ENCODE results near the gene DUSP11. TPM values are rescaled to one million over a fixed set of nuclear protein-coding genes. Genes with fewer than 3 reads are reported as not detected.

The DUSP11 gene
- polyA plus RNA-seq, result 35.2 and 36.0 TPM in 2 replicates
- polyA minus RNA-seq, result 49.4 and 55.8 TPM in 2 replicates

DNA sequence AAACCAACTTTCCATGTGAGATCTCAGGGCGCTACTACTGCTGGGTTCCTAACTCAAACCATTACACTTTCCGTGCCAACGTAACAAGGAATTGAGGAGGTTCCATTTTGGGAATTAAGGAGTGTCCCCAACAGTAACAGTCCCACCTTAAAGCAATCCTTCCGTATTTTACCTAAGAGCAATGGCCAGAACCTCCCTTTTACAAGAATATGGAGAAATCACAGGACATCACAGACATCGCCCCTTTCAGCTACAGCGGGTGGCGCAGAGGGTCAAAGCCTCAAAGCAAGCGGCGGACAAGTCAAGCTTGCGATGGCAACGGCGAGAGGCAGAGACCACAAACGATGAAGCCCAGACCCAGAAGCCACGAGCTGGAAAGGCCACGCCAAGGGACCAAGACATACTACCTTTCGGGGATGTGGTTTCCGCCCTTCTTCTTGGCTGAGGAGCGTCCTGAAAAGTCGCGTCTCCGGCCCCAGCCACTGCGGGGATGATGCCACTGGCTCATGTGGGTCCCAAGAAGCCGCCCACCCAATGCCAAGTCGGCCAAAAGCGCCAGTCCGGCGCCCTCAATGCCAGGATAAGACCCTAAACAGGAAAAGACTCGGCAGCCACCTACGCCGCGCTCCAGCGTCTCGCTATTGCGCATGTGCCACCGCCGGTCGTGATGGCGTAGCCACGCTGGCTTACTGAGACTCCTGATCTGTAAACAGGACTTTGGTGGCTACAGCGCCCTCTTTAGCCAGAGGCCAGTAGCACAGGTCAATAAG is at the start of gene DUSP11:
Gene DUSP11, minus strand, starts transcription at position 637 of the 770 bp plus-strand sequence. Its CDS starts 129 bp downstream, at position 508.
- H3K4me2 ChIP-seq (ENCODE audit: low read length), result peak within 1 kb of the TSS; percentile 63
- peak within 1 kb of the TSS; percentile 77 for H3K27ac ChIP-seq (ENCODE audit: low read length)
- H3K36me3 ChIP-seq (ENCODE audit: insufficient read depth, low read length), result no peaks in the 10 kb centered on the region
- H3K27me3 ChIP-seq (ENCODE audit: insufficient read depth, low read depth, low read length), result no peaks in the 10 kb centered on the region
- peak within 1 kb of the TSS; percentile 96 for H2AFZ ChIP-seq (ENCODE audit: low read depth, low read length)
- H3K9me3 ChIP-seq (ENCODE audit: low read length), result no peaks in the 10 kb centered on the region
- no peaks in the 10 kb centered on the region for H4K20me1 ChIP-seq (ENCODE audit: insufficient read depth)
- H3K9ac ChIP-seq (ENCODE audit: low read length), result peak within 1 kb of the TSS; percentile 86
- no peaks in the 10 kb centered on the region for H3F3A ChIP-seq (ENCODE audit: insufficient read depth, low read length, poor library complexity, severe bottlenecking)
- TF ChIP-seq EZH2 (IDR thresholded peaks at IDR 0.05; ENCODE audit: borderline replicate concordance, insufficient read depth, low read length, poor library complexity, severe bottlenecking), result no peak
- TF ChIP-seq, protein P1, sequence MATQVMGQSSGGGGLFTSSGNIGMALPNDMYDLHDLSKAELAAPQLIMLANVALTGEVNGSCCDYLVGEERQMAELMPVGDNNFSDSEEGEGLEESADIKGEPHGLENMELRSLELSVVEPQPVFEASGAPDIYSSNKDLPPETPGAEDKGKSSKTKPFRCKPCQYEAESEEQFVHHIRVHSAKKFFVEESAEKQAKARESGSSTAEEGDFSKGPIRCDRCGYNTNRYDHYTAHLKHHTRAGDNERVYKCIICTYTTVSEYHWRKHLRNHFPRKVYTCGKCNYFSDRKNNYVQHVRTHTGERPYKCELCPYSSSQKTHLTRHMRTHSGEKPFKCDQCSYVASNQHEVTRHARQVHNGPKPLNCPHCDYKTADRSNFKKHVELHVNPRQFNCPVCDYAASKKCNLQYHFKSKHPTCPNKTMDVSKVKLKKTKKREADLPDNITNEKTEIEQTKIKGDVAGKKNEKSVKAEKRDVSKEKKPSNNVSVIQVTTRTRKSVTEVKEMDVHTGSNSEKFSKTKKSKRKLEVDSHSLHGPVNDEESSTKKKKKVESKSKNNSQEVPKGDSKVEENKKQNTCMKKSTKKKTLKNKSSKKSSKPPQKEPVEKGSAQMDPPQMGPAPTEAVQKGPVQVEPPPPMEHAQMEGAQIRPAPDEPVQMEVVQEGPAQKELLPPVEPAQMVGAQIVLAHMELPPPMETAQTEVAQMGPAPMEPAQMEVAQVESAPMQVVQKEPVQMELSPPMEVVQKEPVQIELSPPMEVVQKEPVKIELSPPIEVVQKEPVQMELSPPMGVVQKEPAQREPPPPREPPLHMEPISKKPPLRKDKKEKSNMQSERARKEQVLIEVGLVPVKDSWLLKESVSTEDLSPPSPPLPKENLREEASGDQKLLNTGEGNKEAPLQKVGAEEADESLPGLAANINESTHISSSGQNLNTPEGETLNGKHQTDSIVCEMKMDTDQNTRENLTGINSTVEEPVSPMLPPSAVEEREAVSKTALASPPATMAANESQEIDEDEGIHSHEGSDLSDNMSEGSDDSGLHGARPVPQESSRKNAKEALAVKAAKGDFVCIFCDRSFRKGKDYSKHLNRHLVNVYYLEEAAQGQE (IDR thresholded peaks at IDR 0.05; ENCODE audit: borderline replicate concordance), result peak; percentile 2
- peak; percentile 85 for TF ChIP-seq POLR2AphosphoS5 (IDR thresholded peaks at IDR 0.05)
- peak; percentile 53 for TF ChIP-seq SMC3 (conservative IDR thresholded peaks at IDR 0.05; ENCODE audit: poor library complexity)
- TF ChIP-seq EP300 (conservative IDR thresholded peaks at IDR 0.05; ENCODE audit: poor library complexity, severe bottlenecking), result no peak
- TF ChIP-seq, protein P2, sequence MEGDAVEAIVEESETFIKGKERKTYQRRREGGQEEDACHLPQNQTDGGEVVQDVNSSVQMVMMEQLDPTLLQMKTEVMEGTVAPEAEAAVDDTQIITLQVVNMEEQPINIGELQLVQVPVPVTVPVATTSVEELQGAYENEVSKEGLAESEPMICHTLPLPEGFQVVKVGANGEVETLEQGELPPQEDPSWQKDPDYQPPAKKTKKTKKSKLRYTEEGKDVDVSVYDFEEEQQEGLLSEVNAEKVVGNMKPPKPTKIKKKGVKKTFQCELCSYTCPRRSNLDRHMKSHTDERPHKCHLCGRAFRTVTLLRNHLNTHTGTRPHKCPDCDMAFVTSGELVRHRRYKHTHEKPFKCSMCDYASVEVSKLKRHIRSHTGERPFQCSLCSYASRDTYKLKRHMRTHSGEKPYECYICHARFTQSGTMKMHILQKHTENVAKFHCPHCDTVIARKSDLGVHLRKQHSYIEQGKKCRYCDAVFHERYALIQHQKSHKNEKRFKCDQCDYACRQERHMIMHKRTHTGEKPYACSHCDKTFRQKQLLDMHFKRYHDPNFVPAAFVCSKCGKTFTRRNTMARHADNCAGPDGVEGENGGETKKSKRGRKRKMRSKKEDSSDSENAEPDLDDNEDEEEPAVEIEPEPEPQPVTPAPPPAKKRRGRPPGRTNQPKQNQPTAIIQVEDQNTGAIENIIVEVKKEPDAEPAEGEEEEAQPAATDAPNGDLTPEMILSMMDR (IDR thresholded peaks at IDR 0.05; ENCODE audit: poor library complexity, severe bottlenecking), result peak; percentile 97
- peak; percentile 80 for TF ChIP-seq MXI1 (conservative IDR thresholded peaks at IDR 0.05; ENCODE audit: poor library complexity, severe bottlenecking)
- TF ChIP-seq RAD21 (conservative IDR thresholded peaks at IDR 0.05), result peak; percentile 59
- peak; percentile 64 for TF ChIP-seq TAF1 (IDR thresholded peaks at IDR 0.05; ENCODE audit: low read depth)
- peaks cover 20% of the 10 kb centered on the region for H3K79me2 ChIP-seq (replicated peaks; ENCODE audit: insufficient read depth, low read length)
- H3K4me3 ChIP-seq (ENCODE audit: low read length), result peak within 1 kb of the TSS; percentile 85
- no peaks in the 10 kb centered on the region for H3K9me2 ChIP-seq (ENCODE audit: insufficient read depth, low read length)

DNA sequence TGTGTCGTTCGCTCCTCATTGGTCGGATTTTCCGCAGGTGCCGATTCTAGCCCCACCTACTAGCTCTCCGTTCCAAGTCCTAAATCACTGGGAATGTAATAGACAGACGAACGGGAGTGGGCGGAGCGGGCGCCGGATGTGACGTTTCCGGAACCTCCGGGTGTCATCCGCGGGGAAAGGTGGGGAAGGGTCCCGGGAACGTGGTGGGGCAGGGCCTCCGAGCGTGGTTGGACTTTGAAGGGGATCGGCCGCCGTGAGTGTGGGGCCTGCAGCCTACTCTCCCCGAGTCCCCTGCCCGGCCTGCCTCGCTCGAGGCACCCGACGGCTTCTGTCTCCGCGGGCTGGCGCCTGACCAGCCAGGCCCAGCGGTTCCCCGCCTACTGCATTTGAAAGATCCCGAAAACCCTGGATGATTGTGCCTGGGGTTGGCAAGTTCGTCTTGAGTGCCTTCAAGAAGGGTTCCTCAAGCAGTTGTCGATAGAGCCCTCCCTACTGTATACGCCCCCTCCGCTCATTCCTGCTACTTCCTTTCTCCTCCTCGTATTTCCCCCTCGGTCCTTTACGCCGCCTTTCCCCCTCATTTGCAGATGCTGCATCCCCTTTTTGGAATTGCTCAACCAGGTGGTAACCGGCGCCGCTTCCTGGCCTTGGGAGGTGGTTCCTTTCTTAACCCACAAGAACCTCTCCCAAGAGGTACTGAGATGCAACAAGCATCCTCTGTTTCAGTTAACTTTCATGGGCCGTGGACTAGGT is 49.1 kb upstream of the DUSP11 start, which contains the start of gene STAMBP:
Gene STAMBP, plus strand, starts transcription at position 144 of the 753 bp plus-strand sequence. CDS start 1,896 bp downstream, outside the sequence.
- peak within 1 kb of the TSS; percentile 93 for H3K4me2 ChIP-seq (ENCODE audit: low read length)
- peak within 1 kb of the TSS; percentile 82 for H3K27ac ChIP-seq (ENCODE audit: low read length)
- H3K79me2 ChIP-seq (replicated peaks; ENCODE audit: insufficient read depth, low read length), result peaks cover 21% of the 10 kb centered on the region
- H3K36me3 ChIP-seq (ENCODE audit: insufficient read depth, low read length), result peaks cover 5% of the 10 kb centered on the region
- H3K9me2 ChIP-seq (ENCODE audit: insufficient read depth, low read length), result no peaks in the 10 kb centered on the region
- H2AFZ ChIP-seq (ENCODE audit: low read depth, low read length), result peak within 1 kb of the TSS; percentile 86
- H3K4me3 ChIP-seq (ENCODE audit: low read length), result peak within 1 kb of the TSS; percentile 76
- H3K9ac ChIP-seq (ENCODE audit: low read length), result peak within 1 kb of the TSS; percentile 86
- no peaks in the 10 kb centered on the region for H4K20me1 ChIP-seq (ENCODE audit: insufficient read depth)
- no peaks in the 10 kb centered on the region for H3K9me3 ChIP-seq (ENCODE audit: low read length)
- TF ChIP-seq EP300 (conservative IDR thresholded peaks at IDR 0.05; ENCODE audit: poor library complexity, severe bottlenecking), result peak; percentile 53
- no peak for TF ChIP-seq SMC3 (conservative IDR thresholded peaks at IDR 0.05; ENCODE audit: poor library complexity)
- TF ChIP-seq, protein P2 (IDR thresholded peaks at IDR 0.05; ENCODE audit: poor library complexity, severe bottlenecking), result no peak
- peak; percentile 99 for TF ChIP-seq POLR2AphosphoS5 (IDR thresholded peaks at IDR 0.05)
- TF ChIP-seq MXI1 (conservative IDR thresholded peaks at IDR 0.05; ENCODE audit: poor library complexity, severe bottlenecking), result peak; percentile 94
- TF ChIP-seq, protein P1 (IDR thresholded peaks at IDR 0.05; ENCODE audit: borderline replicate concordance), result peak; percentile 47
- TF ChIP-seq EZH2 (IDR thresholded peaks at IDR 0.05; ENCODE audit: borderline replicate concordance, insufficient read depth, low read length, poor library complexity, severe bottlenecking), result no peak
- peak; percentile 32 for TF ChIP-seq TAF1 (IDR thresholded peaks at IDR 0.05; ENCODE audit: low read depth)
- peak; percentile 28 for TF ChIP-seq RAD21 (conservative IDR thresholded peaks at IDR 0.05)
- H3F3A ChIP-seq (ENCODE audit: insufficient read depth, low read length, poor library complexity, severe bottlenecking), result no peaks in the 10 kb centered on the region
- no peaks in the 10 kb centered on the region for H3K27me3 ChIP-seq (ENCODE audit: insufficient read depth, low read depth, low read length)

All from neural cell (in vitro differentiated cells).